H1 (cell line): Measurements from ENCODE around the gene DAZAP2. TPM values are rescaled to one million over a fixed set of nuclear protein-coding genes. Genes with fewer than 3 reads are reported as not detected.

Experiments used
- FOSL1 ChIP-seq: IDR thresholded peaks from 2 replicates; pipeline ENCODE4 v1.6.1; 2011; ENCODE audit warnings: mild to moderate bottlenecking, low read depth, low read length, moderate library complexity; ENCODE audit not compliant: insufficient read depth
- NRF1 ChIP-seq: IDR thresholded peaks from 2 replicates; pipeline ENCODE4 v1.6.1; 2011; ENCODE audit warnings: mild to moderate bottlenecking, low read depth, low read length, improper control_type of control experiment
- SP1 ChIP-seq: IDR thresholded peaks from 2 replicates; pipeline ENCODE4 v1.6.1; 2011; ENCODE audit warnings: low read depth, low read length
- SP2 ChIP-seq: IDR thresholded peaks from 2 replicates; pipeline ENCODE4 v1.6.1; 2012; ENCODE audit warnings: mild to moderate bottlenecking, low read length, inconsistent platforms
- USF2 ChIP-seq: IDR thresholded peaks from 2 replicates; pipeline ENCODE4 v1.6.1; 2011; ENCODE audit warnings: low read length, improper control_type of control experiment
- polyA plus RNA-seq, 7 experiments: library from polyadenylated mRNA; depleted of rRNA in 3 of 7; stranded (reverse) in 5 of 7; unstranded in 2 of 7; fragments of >200 nt in 5 of 7; fragments of 200-250 nt in 2 of 7; gene quantifications; 1 replicate in 5 of 7; 2 replicates in 1 of 7; 4 replicates in 1 of 7; pipeline versions ENCODE4 v1.2.1 to v1.2.3, GENCODE V29; 2011 to 2013; ENCODE audit warnings: missing spikeins in 2 of 7, mixed read lengths in 2 of 7
- total RNA-seq: library from RNA; stranded (reverse); fragmentation: NEBNext Ultra II Directional; extraction: Animal tissue kit (Norgen Biotek cat#: 25700); gene quantifications from 2 replicates; pipeline ENCODE4 v1.2.1, GENCODE V29; 2021

Gene DAZAP2
- total and polyA plus RNA-seq, 2 of the 8 experiments (the other 6 are each of a cell fraction or from before 2014, with no cell fraction given): 27.1 to 77.2 TPM

- TF ChIP-seq USF2 (no peak), SP2 (no peak), NRF1 (no peak), SP1 (no peak), FOSL1 (no peak)
Observed at GRCh38 chr12:51190820-51191219, 47.8 kb upstream of the DAZAP2 start (continued).
